PC-3 (cell line): ENCODE results near the gene AKR7A2. TPM values are rescaled to one million over a fixed set of nuclear protein-coding genes. Genes with fewer than 3 reads are reported as not detected.

Experiments used
- ATAC-seq: fragments of 200-7000 bp; cut with Tn5 transposase; 2 replicates; pipeline ENCODE4 v1.9.1; 2020; ENCODE audit warnings: mild to moderate bottlenecking, moderate library complexity
- BruUV-seq: library from RNA; stranded (reverse); fragments of 400-500 nt; replicated peaks from 2 replicates; lab custom pipeline; 2021; lab: Mats Ljungman, UMichigan
- CTCF ChIA-PET: fragments of 300-600 bp; sonication (Branson Sonifier 250); formaldehyde crosslinking; loops from one replicate; lab custom pipeline; 2022; ENCODE audit warnings: antibody characterized with exemption; lab: Charles Lee
- POLR2A ChIA-PET: fragments of 300-600 bp; sonication (Branson Sonifier 250); formaldehyde crosslinking; loops from one replicate; lab custom pipeline; 2022; ENCODE audit warnings: antibody characterized with exemption; ENCODE audit not compliant: unreplicated experiment; lab: Charles Lee
- DNase-seq: peaks from one replicate; pipeline ENCODE4 v3.0.0-alpha.2; 2015
- H2AFZ ChIP-seq: fragments of 300-600 bp; sonication (generic); 2 replicates; pipeline ENCODE4 v1.6.0; 2016; ENCODE audit warnings: antibody characterized with exemption, low read length
- H3F3A ChIP-seq: fragments of 300-600 bp; sonication (generic); one replicate; pipeline ENCODE4 v1.6.0; 2017; ENCODE audit warnings: antibody characterized with exemption, low read length, control low read depth, mild to moderate bottlenecking; ENCODE audit not compliant: unreplicated experiment
- H3K27ac ChIP-seq: fragments of 300-600 bp; sonication (generic); 2 replicates; pipeline ENCODE4 v1.5.1; 2016; ENCODE audit warnings: mild to moderate bottlenecking, low read length
- H3K27me3 ChIP-seq: fragments of 300-600 bp; sonication (generic); 2 replicates; pipeline ENCODE4 v1.6.1; 2016; ENCODE audit warnings: low read length, mixed read lengths
- H3K36me3 ChIP-seq: fragments of 300-600 bp; sonication (generic); 2 replicates; pipeline ENCODE4 v1.6.1; 2016; ENCODE audit warnings: low read depth, mixed run types, low read length, mixed read lengths
- H3K4me1 ChIP-seq: fragments of 300-600 bp; sonication (generic); 2 replicates; pipeline ENCODE4 v1.5.1; 2016; ENCODE audit warnings: low read length; ENCODE audit not compliant: insufficient read depth
- H3K4me2 ChIP-seq: fragments of 300-600 bp; sonication (generic); 2 replicates; pipeline ENCODE4 v1.6.0; 2016; ENCODE audit warnings: low read length
- H3K4me3 ChIP-seq: fragments of 300-600 bp; sonication (generic); 2 replicates; pipeline ENCODE4 v1.5.1; 2016; ENCODE audit warnings: mild to moderate bottlenecking, low read length, mixed read lengths
- H3K79me2 ChIP-seq: fragments of 300-600 bp; sonication (generic); 2 replicates; pipeline ENCODE4 v1.6.1; 2017; ENCODE audit warnings: low read length, mixed read lengths
- H3K9ac ChIP-seq: fragments of 300-600 bp; sonication (generic); 2 replicates; pipeline ENCODE4 v1.6.0; 2016; ENCODE audit warnings: mild to moderate bottlenecking, low read length
- H3K9me2 ChIP-seq: fragments of 300-600 bp; sonication (generic); replicated peaks from 2 replicates; pipeline ENCODE4 v1.6.1; 2016; ENCODE audit warnings: mixed run types, low read length, mixed read lengths
- H3K9me3 ChIP-seq: fragments of 300-600 bp; sonication (generic); 2 replicates; pipeline ENCODE4 v1.6.1; 2016; ENCODE audit warnings: low read length, mixed read lengths
- H4K20me1 ChIP-seq: fragments of 300-600 bp; sonication (generic); 2 replicates; pipeline ENCODE4 v1.6.1; 2016; ENCODE audit warnings: low read length, mixed read lengths
- CTCF ChIP-seq: fragments of 300-600 bp; sonication (generic); conservative IDR thresholded peaks from 2 replicates; pipeline ENCODE4 v1.5.1; 2017; ENCODE audit warnings: antibody characterized with exemption, low read depth, mild to moderate bottlenecking, low read length
- EZH2 ChIP-seq: fragments of 300-600 bp; sonication (generic); IDR thresholded peaks from one replicate; pipeline ENCODE4 v1.6.1; 2017; ENCODE audit warnings: antibody characterized with exemption, mild to moderate bottlenecking, low read length; ENCODE audit not compliant: unreplicated experiment
- EZH2phosphoT487 ChIP-seq: fragments of 300-600 bp; sonication (generic); IDR thresholded peaks from 2 replicates; pipeline ENCODE4 v1.6.1; 2018; ENCODE audit warnings: mild to moderate bottlenecking, antibody characterized with exemption, low read length, borderline replicate concordance
- intact Hi-C: fragments of 100-400 bp; cut with micrococcal nuclease; formaldehyde crosslinking; loops from 2 replicates; pipeline ENCODE4 v1.9.0; 2023
- total RNA-seq: library from RNA; depleted of rRNA; stranded (reverse); fragments of >200 nt; gene quantifications from 2 replicates; pipeline ENCODE4 v1.2.3, GENCODE V29; 2014

The AKR7A2 gene
- total RNA-seq, 1 experiment from 2014 or later: 63.3 TPM

GRCh38 chr1:19358710-19359109, 46.8 kb upstream of the AKR7A2 start:
- Histone ChIP-seq H3K27me3 (no peaks in the 10 kb centered on the region), H3K9ac (no peak overlapping the region), H3K9me3 (no peaks in the 10 kb centered on the region), H3K4me1 (peaks cover 20% of the 10 kb centered on the region), H3F3A (no peaks in the 10 kb centered on the region), H3K4me2 (no peak overlapping the region), H2AFZ (no peak overlapping the region), H3K79me2 (peaks cover 17% of the 10 kb centered on the region), H3K4me3 (no peak overlapping the region), H3K27ac (no peak overlapping the region), H3K9me2 (no peaks in the 10 kb centered on the region), H4K20me1 (peaks cover 13% of the 10 kb centered on the region; the same call in 1 of the 2 replicates), H3K36me3 (peaks cover 21% of the 10 kb centered on the region; the same call in 1 of the 2 replicates)
- CTCF ChIA-PET: no interaction called here
- ATAC-seq (no peak), DNase-seq (no peak)
- intact Hi-C loops: no loop called here
- BruUV-seq: no TSS peak
- POLR2A ChIA-PET: no interaction called here
- no peak for TF ChIP-seq EZH2
- no peak for TF ChIP-seq CTCF
- TF ChIP-seq EZH2phosphoT487: no peak

DNA sequence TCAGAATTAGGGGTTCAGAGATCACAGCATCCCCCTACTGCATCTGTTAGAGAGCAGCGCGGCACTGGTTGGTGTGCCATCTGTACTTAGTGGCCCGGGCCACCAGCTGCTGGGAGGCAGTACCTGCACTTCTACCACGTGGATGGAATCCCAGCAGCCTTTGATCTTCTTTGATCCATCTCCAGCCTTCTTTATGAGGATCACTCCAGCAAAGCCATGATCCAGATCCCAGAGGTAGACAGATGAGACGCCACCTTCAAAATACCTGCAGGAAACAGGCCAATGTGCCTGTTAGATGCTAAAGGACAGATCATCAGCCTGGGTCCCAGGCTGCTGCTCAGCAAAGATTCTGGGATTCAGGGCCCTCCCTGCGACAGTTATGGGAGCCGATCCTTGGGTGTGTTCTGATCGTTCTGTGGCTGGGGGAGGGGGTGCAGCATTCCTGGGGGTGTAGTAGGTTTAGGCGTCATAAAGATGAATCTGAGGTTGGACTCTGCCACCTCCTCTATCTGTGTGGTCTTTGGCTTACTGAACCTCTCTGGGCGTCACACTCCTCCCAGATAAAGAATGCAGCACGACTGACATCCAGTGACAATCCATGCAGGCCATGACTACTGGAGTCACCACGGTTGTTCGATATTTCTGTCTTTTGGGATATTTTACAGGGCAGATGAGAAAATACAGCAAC, 45.5 kb upstream of the AKR7A2 start:
- ChIA-PET CTCF (no interaction called here), POLR2A (no interaction called here)
- H3K27me3 ChIP-seq: no peaks in the 10 kb centered on the region
- H4K20me1 ChIP-seq: peaks cover 13% of the 10 kb centered on the region; the same call in 1 of the 2 replicates
- peaks cover 15% of the 10 kb centered on the region for H3K4me1 ChIP-seq
- DNase-seq (no peak), ATAC-seq (no peak)
- BruUV-seq: no TSS peak
- no peaks in the 10 kb centered on the region for H3F3A ChIP-seq
- H3K9ac ChIP-seq: no peak overlapping the region
- no peak overlapping the region for H3K27ac ChIP-seq
- H3K79me2 ChIP-seq: peaks cover 17% of the 10 kb centered on the region
- H3K9me2 ChIP-seq: no peaks in the 10 kb centered on the region
- no peak for TF ChIP-seq EZH2
- TF ChIP-seq EZH2phosphoT487: no peak
- TF ChIP-seq CTCF: no peak
- no peak overlapping the region for H2AFZ ChIP-seq
- peaks cover 21% of the 10 kb centered on the region; the same call in 1 of the 2 replicates for H3K36me3 ChIP-seq
- no peak overlapping the region for H3K4me2 ChIP-seq
- no peaks in the 10 kb centered on the region for H3K9me3 ChIP-seq
- intact Hi-C loops: no loop called here
- no peak overlapping the region for H3K4me3 ChIP-seq

DNA sequence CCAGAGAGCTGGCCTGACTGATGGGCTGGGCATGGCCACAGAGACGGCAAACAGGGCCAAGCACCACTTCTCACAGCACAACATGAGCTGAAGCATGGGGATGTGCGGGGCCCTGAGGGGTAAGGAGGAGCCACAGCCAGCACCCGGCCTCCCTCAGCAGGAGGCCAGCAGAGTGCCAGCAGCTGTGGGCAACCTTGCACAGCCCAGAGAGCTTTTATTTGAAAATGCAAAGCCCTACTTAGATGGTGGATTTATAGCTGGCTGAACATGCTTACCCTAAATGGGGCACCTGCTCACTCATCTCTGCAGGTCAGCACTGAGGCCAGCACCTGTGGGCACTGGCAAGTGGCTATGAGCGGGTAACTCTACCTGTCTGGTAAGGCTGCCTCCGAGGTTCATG, 44.3 kb upstream of the AKR7A2 start:
- DNase-seq (no peak), ATAC-seq (no peak)
- H3K9me3 ChIP-seq: no peaks in the 10 kb centered on the region
- TF ChIP-seq CTCF (no peak), EZH2phosphoT487 (no peak), EZH2 (no peak)
- H3K27ac ChIP-seq: no peak overlapping the region
- BruUV-seq: no TSS peak
- CTCF ChIA-PET: no interaction called here
- no peak overlapping the region for H3K4me2 ChIP-seq
- H3K79me2 ChIP-seq: peaks cover 17% of the 10 kb centered on the region; the same call in 1 of the 2 replicates
- no peaks in the 10 kb centered on the region for H3F3A ChIP-seq
- no peaks in the 10 kb centered on the region for H3K9me2 ChIP-seq
- H3K9ac ChIP-seq: no peak overlapping the region
- H4K20me1 ChIP-seq: peaks cover 10% of the 10 kb centered on the region; the same call in 1 of the 2 replicates
- H3K4me1 ChIP-seq: peaks cover 3% of the 10 kb centered on the region
- POLR2A ChIA-PET: no interaction called here
- no peaks in the 10 kb centered on the region for H3K27me3 ChIP-seq
- intact Hi-C loops: no loop called here
- H3K36me3 ChIP-seq: peaks cover 26% of the 10 kb centered on the region; the same call in 1 of the 2 replicates
- no peak overlapping the region for H2AFZ ChIP-seq
- no peak overlapping the region for H3K4me3 ChIP-seq
